Lung (tissue), 12 donors: ENCODE results near the gene CYB5B. TPM values are rescaled to one million over a fixed set of nuclear protein-coding genes. Genes with fewer than 3 reads are reported as not detected.

Experiments
- ATAC-seq: fragments of 200-7000 bp; cut with Tn5 transposase; one replicate; pipeline ENCODE4 v1.9.1; 2020; ENCODE audit warnings: moderate number of reproducible peaks; ENCODE audit not compliant: insufficient read depth, low FRiP score
- DNase-seq, 3 donors: peaks; one replicate each; pipeline ENCODE4 v3.0.0-alpha.2; 2013 to 2017
- H3K27ac ChIP-seq, 2 donors: one replicate each; pipeline ENCODE4 v1.5.1; 2013; ENCODE audit warnings: mild to moderate bottlenecking in 2 of 2, moderate library complexity in 2 of 2, control low read depth in 1 of 2, inconsistent platforms in 1 of 2, low read depth in 1 of 2, low read length in 1 of 2
- H3K27me3 ChIP-seq, 3 donors: one replicate each; pipeline ENCODE4 v1.5.1; 2013; ENCODE audit warnings: low read length in 2 of 3; ENCODE audit not compliant: control insufficient read depth in 3 of 3, insufficient read depth in 3 of 3
- H3K36me3 ChIP-seq, 4 donors: one replicate each; pipeline ENCODE4 v1.5.1; 2013; ENCODE audit warnings: low read length in 4 of 4, mild to moderate bottlenecking in 1 of 4, moderate library complexity in 1 of 4; ENCODE audit not compliant: control insufficient read depth in 4 of 4, insufficient read depth in 4 of 4
- H3K4me1 ChIP-seq, 5 donors: one replicate each; pipeline ENCODE4 v1.5.1; 2013; ENCODE audit warnings: low read length in 5 of 5, mild to moderate bottlenecking in 2 of 5, moderate library complexity in 1 of 5; ENCODE audit not compliant: control insufficient read depth in 5 of 5, insufficient read depth in 5 of 5
- H3K4me3 ChIP-seq: one replicate; pipeline ENCODE4 v1.5.1; 2013; ENCODE audit warnings: mild to moderate bottlenecking, control low read depth, moderate library complexity
- H3K9ac ChIP-seq, 2 donors: one replicate each; pipeline ENCODE4 v1.5.1; 2013; ENCODE audit warnings: low read length in 2 of 2, control low read depth in 1 of 2; ENCODE audit not compliant: insufficient read depth in 1 of 2
- H3K9me3 ChIP-seq, 4 donors: one replicate each; pipeline ENCODE4 v1.5.1; 2013; ENCODE audit warnings: low read length in 3 of 4, mild to moderate bottlenecking in 1 of 4, moderate library complexity in 1 of 4; ENCODE audit not compliant: control insufficient read depth in 4 of 4, insufficient read depth in 3 of 4
- CTCF ChIP-seq: IDR thresholded peaks from 2 replicates; pipeline ENCODE4 v1.5.1; 2012; ENCODE audit warnings: mild to moderate bottlenecking; ENCODE audit errors: control extremely low read depth, extremely low read depth
- WGBS, 2 donors: extraction: QIAGEN DNeasy Blood & Tissue Kit; methylation state at CpG; one replicate each; pipeline ENCODE4 v1.1.7; 2013; 5-methylcytosine and 5-hydroxymethylcytosine counted together
- polyA plus RNA-seq, 2 donors: library from polyadenylated mRNA; stranded (reverse); fragments of 200-250 nt; gene quantifications; one replicate each; pipeline ENCODE4 v1.2.1, GENCODE V29; 2013
- total RNA-seq, 2 donors: library from RNA; depleted of rRNA in 1 of 2; stranded (reverse); fragments of >200 nt in 1 of 2; gene quantifications; one replicate each; pipeline ENCODE4 v1.2.1, GENCODE V29; 2014 to 2021
- donor health status: control.
- donor health status: control.
- donor health status: Bipolar disorder and iron deficiency.
- donor health status: healthy.
- donor health status: DM: yes; HTN: yes; CAD: no.

Gene CYB5B
- total and polyA plus RNA-seq, 4 donors = 68.1 to 103 (median 75.7) TPM

DNA sequence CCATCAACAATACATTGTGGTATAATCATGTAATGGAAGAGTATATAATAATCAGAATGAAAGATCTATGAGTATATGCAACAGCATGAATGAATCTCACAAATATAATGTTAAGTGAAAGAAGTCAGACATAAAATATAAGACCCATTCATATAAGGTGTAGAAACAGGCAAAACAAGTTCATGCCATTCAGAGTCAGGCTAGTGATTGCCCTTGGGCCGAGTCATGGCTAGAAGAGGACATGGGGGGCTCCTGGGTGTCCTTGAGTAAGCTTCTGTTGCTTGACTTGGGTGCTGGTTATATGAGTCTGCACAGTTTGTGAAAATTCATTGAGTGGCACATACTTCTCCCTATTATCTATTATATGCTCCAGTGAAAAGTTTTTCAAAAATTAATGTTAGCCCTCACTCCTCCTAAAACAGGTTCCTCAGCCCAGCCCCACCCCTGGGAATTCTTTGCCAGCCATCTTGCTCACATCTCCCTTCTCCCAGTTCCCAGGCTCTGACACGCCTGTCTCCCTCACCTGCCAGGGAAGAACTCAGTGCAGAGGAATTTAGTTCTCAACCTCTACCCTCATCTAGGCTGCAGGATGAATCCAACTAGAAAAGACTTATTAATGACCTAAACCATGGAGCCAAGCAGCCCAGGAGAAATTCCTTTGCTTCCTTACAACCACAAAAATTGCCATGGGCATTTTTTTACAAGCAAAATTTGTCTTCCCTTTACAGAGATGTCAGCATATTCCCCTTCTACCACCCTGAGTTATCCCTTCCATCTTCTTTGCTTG lies 89.0 kb downstream of the CYB5B start:
- no peak overlapping the region for H3K4me3 ChIP-seq
- TF ChIP-seq CTCF = no peak
- no peaks in the 10 kb centered on the region for H3K4me1 ChIP-seq
- no peaks in the 10 kb centered on the region for H3K9me3 ChIP-seq
- H3K9ac ChIP-seq = no peak overlapping the region
- no peaks in the 10 kb centered on the region for H3K27me3 ChIP-seq
- H3K27ac ChIP-seq = no peak overlapping the region
- no peak for DNase-seq
- 82 to 87% methylated on average over 2 of the region's 2 CpGs for WGBS, 2 donors
- H3K36me3 ChIP-seq = no peaks in the 10 kb centered on the region
- ATAC-seq = no peak

GRCh38 chr16:69514356-69514755 lies 89.9 kb downstream of the CYB5B start:
- Histone ChIP-seq H3K9me3 (no peaks in the 10 kb centered on the region), H3K9ac (no peak overlapping the region), H3K36me3 (no peaks in the 10 kb centered on the region), H3K4me3 (no peak overlapping the region), H3K4me1 (no peaks in the 10 kb centered on the region), H3K27ac (no peak overlapping the region), H3K27me3 (no peaks in the 10 kb centered on the region)
- no peak for TF ChIP-seq CTCF
- WGBS, 2 donors = 85 to 86% methylated on average over 6 of the region's 6 CpGs
- ATAC-seq (no peak), DNase-seq (no peak)

Other genes with a start within 250 kb of the CYB5B start
- gene SNTB2, start 237.5 kb upstream of the CYB5B start, total RNA-seq = 10 to 100 TPM; 32.5 to 42.8 TPM
- gene SNTB2, start 237.5 kb upstream of the CYB5B start, polyA plus RNA-seq = 1 to 10 TPM; 4.5 to 5.8 TPM
- gene VPS4A, start 113.3 kb upstream of the CYB5B start, total RNA-seq = 10 to 100 TPM; 25.3 to 26.6 TPM
- 10 to 100 TPM; 27.2 to 31.8 TPM for gene VPS4A, start 113.3 kb upstream of the CYB5B start, polyA plus RNA-seq
- 10 to 100 TPM in 1 of 2 donors, 1 to 10 TPM in 1; 6.4 to 16.6 TPM for gene PDF, start 94.0 kb upstream of the CYB5B start, total RNA-seq
- 10 to 100 TPM in 1 of 2 donors, 1 to 10 TPM in 1; 6.0 to 11.8 TPM for gene PDF, start 94.0 kb upstream of the CYB5B start, polyA plus RNA-seq
- gene COG8, start 85.1 kb upstream of the CYB5B start, total RNA-seq = 10 to 100 TPM; 33.7 to 36.3 TPM
- gene COG8, start 85.1 kb upstream of the CYB5B start, polyA plus RNA-seq = 10 to 100 TPM; 18.3 to 18.9 TPM
- gene NIP7, start 84.8 kb upstream of the CYB5B start, total RNA-seq = 10 to 100 TPM; 16.4 to 23.2 TPM
- 10 to 100 TPM; 14.5 to 17.7 TPM for gene NIP7, start 84.8 kb upstream of the CYB5B start, polyA plus RNA-seq
- gene TMED6, start 72.8 kb upstream of the CYB5B start, total RNA-seq = under 1 TPM; 0.65 to 0.95 TPM
- under 1 TPM; 0.24 to 0.32 TPM for gene TMED6, start 72.8 kb upstream of the CYB5B start, polyA plus RNA-seq
- 10 to 100 TPM; 24.6 to 26.6 TPM for gene TERF2, start 38.6 kb upstream of the CYB5B start, total RNA-seq
- 10 to 100 TPM in 1 of 2 donors, 1 to 10 TPM in 1; 8.2 to 11.7 TPM for gene TERF2, start 38.6 kb upstream of the CYB5B start, polyA plus RNA-seq
- gene NFAT5, start 141.3 kb downstream of the CYB5B start, total RNA-seq = 100 to 1,000 TPM in 1 of 2 donors, 10 to 100 TPM in 1; 39.6 to 111 TPM
- 1 to 10 TPM; 5.2 to 5.4 TPM for gene NFAT5, start 141.3 kb downstream of the CYB5B start, polyA plus RNA-seq